Measurements from ENCODE around the gene EPN1.

EPN1 gene

GRCh38 chr19:55660991-55661390, 14.0 kb upstream of the EPN1 start:
- no peak for DNase-seq (ENCODE audit: low read depth in 2 of 2)

- DNase-seq (ENCODE audit: low read depth in 2 of 2): no peak
Observed at GRCh38 chr19:55661826-55662225, 13.2 kb upstream of the EPN1 start.

- no peak for DNase-seq (ENCODE audit: low read depth in 2 of 2)
Observed at GRCh38 chr19:55663846-55664536, 11.0 kb upstream of the EPN1 start.

- no peak for DNase-seq (ENCODE audit: low read depth in 2 of 2)
Observed at GRCh38 chr19:55666343-55667005, 8.6 kb upstream of the EPN1 start.

- DNase-seq (ENCODE audit: low read depth in 2 of 2): no peak
Observed at GRCh38 chr19:55667006-55667381, 8.0 kb upstream of the EPN1 start.

GRCh38 chr19:55667511-55667910, 7.5 kb upstream of the EPN1 start:
- DNase-seq (ENCODE audit: low read depth in 2 of 2): no peak

- no peak for DNase-seq (ENCODE audit: low read depth in 2 of 2)
Observed at GRCh38 chr19:55667958-55668357, 7.1 kb upstream of the EPN1 start.

- DNase-seq (ENCODE audit: low read depth in 2 of 2): no peak
Observed at GRCh38 chr19:55668603-55669348, 6.2 kb upstream of the EPN1 start.

GRCh38 chr19:55669418-55670279, 5.4 kb upstream of the EPN1 start:
- no peak for DNase-seq (ENCODE audit: low read depth in 2 of 2)

GRCh38 chr19:55670280-55671053, 4.6 kb upstream of the EPN1 start:
- DNase-seq (ENCODE audit: low read depth in 2 of 2): no peak

- DNase-seq (ENCODE audit: low read depth in 2 of 2): no peak
Observed at GRCh38 chr19:55671054-55671378, 4.0 kb upstream of the EPN1 start.

GRCh38 chr19:55672418-55672817, 2.6 kb upstream of the EPN1 start:
- no peak for DNase-seq (ENCODE audit: low read depth in 2 of 2)

GRCh38 chr19:55673465-55673864, 1.6 kb upstream of the EPN1 start:
- no peak for DNase-seq (ENCODE audit: low read depth in 2 of 2)

GRCh38 chr19:55673889-55674288, 1.1 kb upstream of the EPN1 start:
- no peak for DNase-seq (ENCODE audit: low read depth in 2 of 2)

- no peak for DNase-seq (ENCODE audit: low read depth in 2 of 2)
Observed at GRCh38 chr19:55674459-55674840, 576 bp upstream of the EPN1 start.

- DNase-seq (ENCODE audit: low read depth in 2 of 2): no peak
Observed at GRCh38 chr19:55675661-55676354, 782 bp downstream of the EPN1 start.

- no peak for DNase-seq (ENCODE audit: low read depth in 2 of 2)
Observed at GRCh38 chr19:55676383-55676782, 1.4 kb downstream of the EPN1 start.

GRCh38 chr19:55676889-55677505, 2.0 kb downstream of the EPN1 start:
- DNase-seq (ENCODE audit: low read depth in 2 of 2): no peak

GRCh38 chr19:55677572-55678028, 2.6 kb downstream of the EPN1 start:
- DNase-seq (ENCODE audit: low read depth in 2 of 2): no peak

GRCh38 chr19:55678121-55678671, 3.2 kb downstream of the EPN1 start:
- no peak for DNase-seq (ENCODE audit: low read depth in 2 of 2)

All from activated CD8-positive, alpha-beta memory T cell treated with anti-CD3 and anti-CD28 coated beads for 4 hours (primary cell).